T47D (cell line): ENCODE data around the gene HUS1B.
"Not testable (repeated sequence)": the region's sequence is repeated elsewhere in the genome, so short reads cannot be mapped to it uniquely, and the experiment has no call there.

ENCODE experiments used
- DNase-seq, 2 experiments: peaks; one replicate each; pipeline versions ENCODE4 v3.0.0 to v3.0.0-alpha.2; 2011 to 2012; ENCODE audit warnings: low read depth in 1 of 2, low spot score in 1 of 2
- JUND ChIP-seq: IDR thresholded peaks from 2 replicates; pipeline ENCODE4 v1.6.1; 2012; ENCODE audit warnings: low read depth
- in situ Hi-C: cut with HindIII; loops from 2 replicates; pipeline ENCODE4 v1.10.0; 2016; ENCODE audit warnings: low sequenced_read_pairs, low pct_unique_long_range_greater_than_20kb

HUS1B gene

GRCh38 chr6:667253-667927 is 10.5 kb upstream of the HUS1B start:
- DNase-seq: no peak
- in situ Hi-C loops: no loop called here
- no peak for TF ChIP-seq JUND

- TF ChIP-seq JUND: no peak
- in situ Hi-C loops: no loop called here
- no peak for DNase-seq
These were observed 8.7 kb upstream of the HUS1B start for GRCh38 chr6:665403-666267.

DNA sequence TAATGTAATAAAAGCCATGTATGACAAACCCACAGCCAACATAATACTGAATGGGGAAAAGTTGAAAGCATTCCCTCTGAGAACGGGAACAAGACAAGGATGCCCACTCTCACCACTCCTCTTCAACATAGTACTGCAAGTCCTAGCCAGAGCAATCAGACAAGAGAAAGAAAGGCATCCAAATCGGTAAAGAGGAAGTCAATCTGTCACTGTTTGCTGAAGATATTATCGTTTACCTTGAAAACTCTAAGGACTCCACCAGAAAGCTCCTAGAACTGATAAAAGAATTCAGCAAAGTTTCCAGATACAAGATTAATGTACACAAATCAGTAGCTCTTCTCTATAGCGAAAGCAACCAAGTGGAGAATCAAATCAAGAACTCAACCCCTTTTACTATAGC is 6.9 kb upstream of the HUS1B start:
- DNase-seq, in situ Hi-C loops: not testable (repeated sequence)

- in situ Hi-C loops: no loop called here
- no peak for DNase-seq
- TF ChIP-seq JUND: no peak
These were observed 3.0 kb upstream of the HUS1B start for GRCh38 chr6:659716-660581.

DNA sequence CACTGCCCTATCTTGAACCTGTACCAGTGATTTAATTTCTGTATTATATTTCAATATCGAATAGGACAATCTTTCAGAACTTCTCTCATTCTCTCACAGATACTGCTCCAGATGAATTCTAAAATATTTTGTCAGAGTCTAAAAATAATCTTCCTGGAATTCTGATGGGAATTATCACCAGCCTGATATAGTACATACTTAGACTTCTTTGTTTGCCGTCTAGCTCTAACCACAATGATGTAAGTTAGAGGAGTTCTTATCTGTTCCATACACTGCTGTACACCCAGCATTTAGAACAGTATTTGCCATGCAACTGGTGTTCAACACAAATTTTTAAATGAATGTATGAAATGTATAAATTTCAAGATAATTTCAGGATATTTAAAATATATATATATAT is 1.3 kb upstream of the HUS1B start:
- DNase-seq: no peak
- no peak for TF ChIP-seq JUND
- in situ Hi-C loops: no loop called here

DNA sequence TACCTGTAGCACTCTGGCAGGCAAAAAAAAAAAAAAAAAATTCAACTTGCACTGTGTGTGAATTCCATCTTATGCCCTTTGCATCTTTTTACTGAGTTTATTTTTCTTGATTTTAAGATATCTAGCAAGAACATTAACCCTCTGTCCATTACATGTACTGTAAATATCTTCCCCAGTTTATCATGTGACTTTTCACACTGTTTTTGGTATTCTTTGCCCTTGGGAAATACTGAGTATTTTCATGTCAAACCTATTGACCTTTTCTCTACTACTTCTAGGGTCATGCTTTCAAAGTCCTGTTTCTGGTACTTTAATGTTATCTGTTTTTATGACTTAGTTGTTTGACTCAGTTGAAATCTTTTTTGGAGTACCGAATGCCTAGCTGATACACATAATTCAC is 843 bp upstream of the HUS1B start:
- no peak for TF ChIP-seq JUND
- in situ Hi-C loops: no loop called here
- no peak for DNase-seq

DNA sequence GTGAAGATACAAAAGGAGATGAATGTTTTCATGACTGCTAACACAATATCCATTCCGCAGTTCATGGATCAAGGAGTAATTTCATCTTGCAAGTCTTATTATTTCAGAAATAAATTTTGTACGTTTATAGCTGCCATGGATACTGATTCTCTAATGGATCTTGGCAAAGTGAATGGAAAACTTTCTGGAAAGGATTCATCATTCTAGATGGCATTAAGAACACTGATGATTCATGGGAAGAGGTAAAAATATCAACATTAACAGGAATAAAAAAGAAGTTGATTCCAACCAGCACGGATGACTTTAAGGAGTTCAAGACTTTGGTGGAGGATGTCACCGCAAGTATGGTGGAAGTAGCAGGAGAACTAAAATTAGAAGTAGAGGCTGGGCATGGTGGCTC is 2.8 kb downstream of the HUS1B start:
- in situ Hi-C loops: no loop called here
- no peak for DNase-seq
- no peak for TF ChIP-seq JUND

- in situ Hi-C loops: no loop called here
- no peak for DNase-seq
- TF ChIP-seq JUND: no peak
These were observed 4.0 kb downstream of the HUS1B start for GRCh38 chr6:652865-653264.

DNA sequence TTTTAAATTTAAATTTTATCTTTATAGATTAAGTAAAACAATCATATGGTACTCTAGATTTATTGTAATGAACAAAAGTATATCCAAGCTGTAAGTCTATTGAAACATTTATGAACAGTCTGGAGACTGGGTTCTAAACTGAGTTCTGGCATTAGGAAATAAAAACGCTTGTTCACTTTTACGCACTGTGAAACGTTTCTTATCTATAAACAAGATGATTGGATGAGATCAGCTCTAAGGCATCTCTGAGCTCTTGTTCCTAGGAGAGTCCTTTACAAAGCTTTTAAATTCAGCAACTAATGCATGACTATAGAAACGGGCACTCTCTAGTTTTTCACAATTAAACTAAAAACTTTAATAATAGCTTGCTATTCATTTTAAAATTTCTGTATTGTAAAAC is 6.8 kb downstream of the HUS1B start:
- no peak for TF ChIP-seq JUND
- no peak for DNase-seq
- in situ Hi-C loops: no loop called here

GRCh38 chr6:642805-643204 is 14.1 kb downstream of the HUS1B start:
- in situ Hi-C loops: no loop called here
- no peak for DNase-seq
- TF ChIP-seq JUND: no peak

DNA sequence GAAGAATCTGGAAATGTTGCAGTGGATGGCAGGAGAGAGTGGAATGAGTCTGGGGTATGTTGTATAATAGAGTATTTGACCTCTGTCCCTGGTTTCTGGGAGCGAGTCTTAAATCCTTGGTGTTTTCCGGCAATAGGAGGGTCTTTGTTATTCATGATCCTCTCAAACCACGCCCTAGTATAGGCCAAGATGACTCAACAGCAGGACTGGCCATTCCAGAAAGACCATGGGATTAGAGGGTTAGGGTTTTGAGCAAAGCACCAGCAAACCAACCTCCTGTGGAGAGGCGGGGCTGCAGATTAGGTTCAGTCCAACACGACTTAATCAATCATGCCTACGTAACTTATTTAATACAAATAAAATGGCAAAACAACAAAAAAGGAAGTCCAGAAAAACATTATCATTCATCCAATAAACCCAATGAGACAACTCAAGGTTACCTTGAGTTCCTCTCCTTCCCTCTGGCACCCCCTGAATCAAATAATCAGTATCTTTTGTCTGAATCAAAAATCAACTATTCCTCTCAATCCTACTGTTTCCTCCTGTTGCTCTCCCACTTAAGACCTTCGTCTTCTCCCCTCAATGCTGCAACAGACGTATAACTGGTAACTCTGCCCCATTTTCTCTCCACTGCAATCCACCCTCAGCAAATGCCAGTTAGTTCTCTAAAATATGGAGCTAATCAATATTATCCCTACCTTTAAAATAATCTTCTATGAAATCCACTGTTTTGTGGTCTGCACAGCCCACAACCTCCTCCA is 15.5 kb downstream of the HUS1B start:
- in situ Hi-C loops: no loop called here
- TF ChIP-seq JUND: no peak
- DNase-seq: no peak

GRCh38 chr6:636488-636887 is 20.4 kb downstream of the HUS1B start:
- no peak for DNase-seq
- TF ChIP-seq JUND: no peak
- in situ Hi-C loops: no loop called here

DNA sequence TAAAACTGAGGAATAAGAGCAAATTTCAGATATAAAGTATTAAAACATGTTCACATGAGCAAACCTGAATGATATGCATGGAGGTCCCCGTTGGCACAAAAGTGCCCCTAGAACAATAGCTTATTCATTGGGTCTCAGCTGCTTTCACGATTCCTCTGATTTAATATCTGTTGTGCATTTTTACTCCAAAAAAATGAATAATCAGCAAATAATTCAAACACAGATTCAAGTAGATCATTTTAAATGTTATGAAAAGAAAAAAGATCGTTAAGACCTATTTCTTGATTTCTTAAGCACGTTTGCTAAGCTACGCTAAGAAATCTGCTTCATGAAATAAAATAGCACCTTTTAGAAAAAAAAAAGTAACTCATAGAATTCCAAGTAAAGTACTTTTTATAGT is 21.7 kb downstream of the HUS1B start:
- DNase-seq: no peak
- no peak for TF ChIP-seq JUND
- in situ Hi-C loops: no loop called here
